HCT116 (cell line): ENCODE data around the gene TREML1. TPM values are rescaled to one million over a fixed set of nuclear protein-coding genes. Genes with fewer than 3 reads are reported as not detected.

Experiments
- ATAC-seq: fragments of 200-7000 bp; cut with Tn5 transposase; 2 replicates; pipeline ENCODE4 v1.9.1; 2020; ENCODE audit warnings: mild to moderate bottlenecking, moderate library complexity
- BruUV-seq: library from RNA; stranded (reverse); fragments of 400-500 nt; replicated peaks from 2 replicates; lab custom pipeline; 2021; lab: Mats Ljungman, UMichigan
- CTCF ChIA-PET: fragments of 300-600 bp; sonication (Branson Sonifier 250); formaldehyde crosslinking; loops from one replicate; lab custom pipeline; 2021; ENCODE audit warnings: antibody characterized with exemption; lab: Charles Lee
- POLR2A ChIA-PET: fragments of 300-600, 350-600 bp; sonication (Branson Sonifier 250); formaldehyde crosslinking; loops from one replicate; lab custom pipeline; 2021; ENCODE audit warnings: antibody characterized with exemption; lab: Charles Lee
- RAD21 ChIA-PET, 2 experiments: fragments of 300-600 bp; sonication (Branson Sonifier 250); formaldehyde crosslinking; loops; one replicate each; lab custom pipeline; 2023; ENCODE audit warnings: low total read pairs in 2 of 2; ENCODE audit not compliant: uncharacterized antibody in 2 of 2, unreplicated experiment in 2 of 2, low non-redundant PET in 1 of 2; lab: Charles Lee
- DNase-seq: peaks from one replicate; pipeline ENCODE4 v3.0.0-alpha.2; 2010; ENCODE audit warnings: low read depth, low spot score
- H2AFZ ChIP-seq: fragments of 200-600 bp; shearing (Covaris generic), sonication (generic); 2 replicates; pipeline ENCODE4 v1.6.1; 2017; ENCODE audit warnings: low read depth, mixed run types, mixed read lengths, antibody characterized with exemption, low read length; ENCODE audit not compliant: poor library complexity, severe bottlenecking
- H3K27ac ChIP-seq: 2 replicates; pipeline ENCODE4 v1.5.1; 2012; ENCODE audit warnings: low read depth, low read length
- H3K27me3 ChIP-seq: fragments of 200-600 bp; sonication (generic); 2 replicates; pipeline ENCODE4 v1.6.1; 2016; ENCODE audit warnings: mixed run types, low read length, mixed read lengths; ENCODE audit not compliant: insufficient read depth
- H3K36me3 ChIP-seq, 2 experiments: fragments of 200-500 bp in 1 of 2; fragments of 200-600 bp in 1 of 2; sonication (Bioruptor generic) in 1 of 2; sonication (generic) in 1 of 2; 2 replicates each; pipeline versions ENCODE4 v1.5.1 to v1.6.1; 2014 to 2016; ENCODE audit warnings: low read length in 2 of 2, inconsistent platforms in 1 of 2, mixed read lengths in 1 of 2, mixed run types in 1 of 2; ENCODE audit not compliant: insufficient read depth in 2 of 2, control insufficient read depth in 1 of 2
- H3K4me1 ChIP-seq, 2 experiments: fragments of 200-600 bp in 1 of 2; sonication (generic) in 1 of 2; 2 replicates each; pipeline versions ENCODE4 v1.5.1 to v1.6.1; 2012 to 2017; ENCODE audit warnings: low read length in 2 of 2, inconsistent platforms in 1 of 2, mild to moderate bottlenecking in 1 of 2, mixed read lengths in 1 of 2, mixed run types in 1 of 2, moderate library complexity in 1 of 2; ENCODE audit not compliant: insufficient read depth in 2 of 2, control insufficient read depth in 1 of 2
- H3K4me2 ChIP-seq: fragments of 200-600 bp; sonication (generic); 2 replicates; pipeline ENCODE4 v1.6.1; 2017; ENCODE audit warnings: mixed run types, low read length, mixed read lengths
- H3K4me3 ChIP-seq, 2 experiments: fragments of 200-600 bp in 1 of 2; sonication (generic) in 1 of 2; replicated peaks in 1 of 2; 2 replicates each; pipeline ENCODE4 v1.5.1; 2011 to 2016; ENCODE audit warnings: low read length in 2 of 2, control low read depth in 1 of 2, low read depth in 1 of 2, mild to moderate bottlenecking in 1 of 2, mixed read lengths in 1 of 2, mixed run types in 1 of 2
- H3K79me2 ChIP-seq: fragments of 200-600 bp; sonication (generic); 2 replicates; pipeline ENCODE4 v1.6.1; 2017; ENCODE audit warnings: mild to moderate bottlenecking, mixed run types, low read length, moderate library complexity, mixed read lengths; ENCODE audit not compliant: insufficient read depth
- H3K9ac ChIP-seq: fragments of 200-600 bp; sonication (generic); 2 replicates; pipeline ENCODE4 v1.6.1; 2016; ENCODE audit warnings: low read length, mixed read lengths
- H3K9me2 ChIP-seq: fragments of 200-600 bp; sonication (generic), shearing (Covaris generic); 2 replicates; pipeline ENCODE4 v1.6.1; 2017; ENCODE audit warnings: mixed run types, mild to moderate bottlenecking, moderate library complexity; ENCODE audit not compliant: insufficient read depth
- H3K9me3 ChIP-seq, 2 experiments: fragments of 200-500 bp in 1 of 2; fragments of 200-600 bp in 1 of 2; sonication (Bioruptor generic) in 1 of 2; sonication (generic) in 1 of 2; 2 replicates each; pipeline ENCODE4 v1.6.1; 2014 to 2017; ENCODE audit warnings: low read length in 2 of 2, mixed read lengths in 2 of 2, inconsistent platforms in 1 of 2, low read depth in 1 of 2, mild to moderate bottlenecking in 1 of 2, mixed run types in 1 of 2, moderate library complexity in 1 of 2; ENCODE audit not compliant: control insufficient read depth in 1 of 2, insufficient read depth in 1 of 2
- H4K20me1 ChIP-seq: fragments of 200-600 bp; sonication (generic), shearing (Covaris generic); 2 replicates; pipeline ENCODE4 v1.6.1; 2017; ENCODE audit warnings: mixed run types, mild to moderate bottlenecking, moderate library complexity; ENCODE audit not compliant: insufficient read depth
- ATF3 ChIP-seq: IDR thresholded peaks from 2 replicates; pipeline ENCODE4 v1.6.1; 2012
- CBX3 ChIP-seq: IDR thresholded peaks from 2 replicates; pipeline ENCODE4 v1.6.1; 2012; ENCODE audit warnings: low read depth
- CEBPB ChIP-seq: IDR thresholded peaks from 2 replicates; pipeline ENCODE4 v1.6.1; 2012; ENCODE audit warnings: low read depth
- CTCF ChIP-seq, 3 experiments: fragments of 200-600 bp in 1 of 3; sonication (generic) in 1 of 3; IDR thresholded peaks in 2 of 3; conservative IDR thresholded peaks in 1 of 3; 2 replicates each; pipeline ENCODE4 v1.5.1; 2012 to 2017; ENCODE audit warnings: low read depth in 2 of 3, low read length in 2 of 3, antibody characterized with exemption in 1 of 3, borderline replicate concordance in 1 of 3, control low read depth in 1 of 3, mild to moderate bottlenecking in 1 of 3, mixed read lengths in 1 of 3, mixed run types in 1 of 3, moderate library complexity in 1 of 3; ENCODE audit not compliant: insufficient read depth in 1 of 3
- EGR1 ChIP-seq: IDR thresholded peaks from 2 replicates; pipeline ENCODE4 v1.6.1; 2012; ENCODE audit warnings: low read depth
- ELF1 ChIP-seq: IDR thresholded peaks from 2 replicates; pipeline ENCODE4 v1.6.1; 2012; ENCODE audit warnings: low read depth, borderline replicate concordance
- EZH2 ChIP-seq: fragments of 200-600 bp; sonication (generic); IDR thresholded peaks from 2 replicates; pipeline ENCODE4 v1.6.1; 2017; ENCODE audit warnings: antibody characterized with exemption, mixed run types
- EZH2phosphoT487 ChIP-seq: fragments of 200-600 bp; IDR thresholded peaks from 2 replicates; pipeline ENCODE4 v1.6.1; 2018; ENCODE audit warnings: antibody characterized with exemption, borderline replicate concordance
- JUND ChIP-seq: IDR thresholded peaks from 2 replicates; pipeline ENCODE4 v1.6.1; 2012
- MAX ChIP-seq: IDR thresholded peaks from 2 replicates; pipeline ENCODE4 v1.6.1; 2012
- POLR2A ChIP-seq: IDR thresholded peaks from 2 replicates; pipeline ENCODE4 v1.7.0; 2011; ENCODE audit warnings: borderline replicate concordance; ENCODE audit not compliant: insufficient read depth, insufficient read length; ENCODE audit errors: extremely low read depth
- POLR2AphosphoS5 ChIP-seq: IDR thresholded peaks from 2 replicates; pipeline ENCODE4 v1.6.1; 2011; ENCODE audit warnings: mild to moderate bottlenecking, low read depth, low read length, moderate library complexity
- RAD21 ChIP-seq: IDR thresholded peaks from 2 replicates; pipeline ENCODE4 v1.6.1; 2012; ENCODE audit warnings: low read depth, mild to moderate bottlenecking
- REST ChIP-seq: IDR thresholded peaks from 2 replicates; pipeline ENCODE4 v1.6.1; 2012; ENCODE audit warnings: low read depth
- SP1 ChIP-seq: IDR thresholded peaks from 2 replicates; pipeline ENCODE4 v1.6.1; 2012; ENCODE audit warnings: low read depth
- SRF ChIP-seq: IDR thresholded peaks from 2 replicates; pipeline ENCODE4 v1.6.1; 2012; ENCODE audit warnings: low read depth
- TCF7L2 ChIP-seq: IDR thresholded peaks from 2 replicates; pipeline ENCODE4 v1.7.0; 2011; ENCODE audit warnings: borderline replicate concordance, inconsistent platforms; ENCODE audit not compliant: insufficient read depth, insufficient read length; ENCODE audit errors: extremely low read depth
- ZFX ChIP-seq: fragments of 450-650 bp; IDR thresholded peaks from 2 replicates; pipeline ENCODE4 v1.6.1; 2017
- ZNF274 ChIP-seq: fragments of 200-500 bp; sonication (Bioruptor generic); IDR thresholded peaks from 2 replicates; pipeline ENCODE4 v1.6.1; 2014; ENCODE audit warnings: mild to moderate bottlenecking, low read depth, low read length, inconsistent platforms
- intact Hi-C: fragments of 100-400 bp; cut with micrococcal nuclease; formaldehyde crosslinking; loops from 2 replicates; pipeline ENCODE4 v1.10.0; 2022
- total RNA-seq: library from RNA; stranded (reverse); gene quantifications from one replicate; pipeline ENCODE4 v1.2.1, GENCODE V29; 2021; ENCODE audit not compliant: unreplicated experiment

TREML1 gene
- total RNA-seq, 1 experiment from 2014 or later, result not detected

GRCh38 chr6:41156001-41156400 is 1.9 kb upstream of the TREML1 start:
- ChIA-PET POLR2A (no interaction called here), RAD21 (no interaction called here), CTCF (no interaction called here)
- no peak for ATAC-seq
- Histone ChIP-seq H3K4me3 (no peak overlapping the region), H2AFZ (no peak overlapping the region), H3K9me2 (no peaks in the 10 kb centered on the region), H3K27ac (no peak overlapping the region), H3K9me3 (no peaks in the 10 kb centered on the region), H3K27me3 (peaks cover 11% of the 10 kb centered on the region; the same call in 1 of the 2 replicates), H3K4me1 (no peaks in the 10 kb centered on the region), H3K79me2 (no peaks in the 10 kb centered on the region), H3K4me2 (no peak overlapping the region), H3K36me3 (no peaks in the 10 kb centered on the region), H3K9ac (no peak overlapping the region), H4K20me1 (no peaks in the 10 kb centered on the region)
- BruUV-seq, result no TSS peak
- no peak for DNase-seq
- TF ChIP-seq RAD21 (no peak), SRF (no peak), JUND (no peak), CTCF (IDR thresholded peaks at IDR 0.05 in 2 of 3, conservative IDR thresholded peaks at IDR 0.05 in 1 of 3; ENCODE audit: borderline replicate concordance in 1 of 3, insufficient read depth in 1 of 3, low read depth in 2 of 3, low read length in 2 of 3) (no peak), MAX (no peak), EGR1 (no peak), ELF1 (no peak), CBX3 (no peak), TCF7L2 (no peak), ZFX (no peak), REST (no peak), EZH2phosphoT487 (no peak), SP1 (no peak), ZNF274 (no peak), POLR2A (no peak), EZH2 (no peak), ATF3 (no peak), POLR2AphosphoS5 (no peak), CEBPB (no peak)
- intact Hi-C loops, result no loop called here
